Loucy (cell line): Measurements from ENCODE around the gene SPRYD3.

Experiments used
- H2AFZ ChIP-seq: fragments of 200-600 bp; sonication (generic); 2 replicates; pipeline ENCODE4 v1.6.0; 2016; ENCODE audit warnings: antibody characterized with exemption, mild to moderate bottlenecking, low read length, moderate library complexity
- H3F3A ChIP-seq: fragments of 200-600 bp; 2 replicates; pipeline ENCODE4 v1.6.0; 2016; ENCODE audit warnings: antibody characterized with exemption, low read depth, mild to moderate bottlenecking
- H3K27me3 ChIP-seq: fragments of 200-600 bp; sonication (generic); 2 replicates; pipeline ENCODE4 v1.6.1; 2014; ENCODE audit warnings: low read length, mild to moderate bottlenecking; ENCODE audit not compliant: insufficient read depth, poor library complexity, severe bottlenecking
- H3K36me3 ChIP-seq: fragments of 200-600 bp; sonication (generic); 2 replicates; pipeline ENCODE4 v1.6.1; 2016; ENCODE audit warnings: low read length; ENCODE audit not compliant: insufficient read depth
- H3K4me1 ChIP-seq: fragments of 200-600 bp; sonication (generic); 2 replicates; pipeline ENCODE4 v1.5.1; 2014; ENCODE audit warnings: low read length, mild to moderate bottlenecking; ENCODE audit not compliant: insufficient read depth, poor library complexity, severe bottlenecking
- H3K4me2 ChIP-seq: fragments of 200-600 bp; sonication (generic); 2 replicates; pipeline ENCODE4 v1.6.0; 2014; ENCODE audit warnings: antibody characterized with exemption, low read length, low read depth, mild to moderate bottlenecking; ENCODE audit not compliant: poor library complexity, severe bottlenecking
- H3K4me3 ChIP-seq: fragments of 200-600 bp; sonication (generic); 2 replicates; pipeline ENCODE4 v1.5.1; 2014; ENCODE audit warnings: low read length, mild to moderate bottlenecking, mixed read lengths; ENCODE audit not compliant: poor library complexity, severe bottlenecking
- H3K79me2 ChIP-seq: fragments of 200-600 bp; sonication (generic); 2 replicates; pipeline ENCODE4 v1.6.1; 2014; ENCODE audit warnings: low read length; ENCODE audit not compliant: insufficient read depth
- H3K9ac ChIP-seq: fragments of 200-600 bp; sonication (generic); 2 replicates; pipeline ENCODE4 v1.6.0; 2014; ENCODE audit warnings: mild to moderate bottlenecking, low read depth, low read length, moderate library complexity; ENCODE audit not compliant: poor library complexity, severe bottlenecking
- H3K9me2 ChIP-seq: fragments of 200-600 bp; sonication (generic); replicated peaks from 2 replicates; pipeline ENCODE4 v1.6.1; 2016; ENCODE audit warnings: low read depth, low read length, mixed read lengths
- H3K9me3 ChIP-seq: fragments of 200-600 bp; sonication (generic); 2 replicates; pipeline ENCODE4 v1.6.1; 2014; ENCODE audit warnings: mild to moderate bottlenecking, antibody characterized with exemption, low read length, low read depth; ENCODE audit not compliant: insufficient read depth
- H4K20me1 ChIP-seq: fragments of 200-600 bp; sonication (generic); 2 replicates; pipeline ENCODE4 v1.6.0; 2014; ENCODE audit warnings: antibody characterized with exemption, low read length, mild to moderate bottlenecking; ENCODE audit not compliant: insufficient read depth, poor library complexity, severe bottlenecking
- CTCF ChIP-seq: fragments of 200-600 bp; sonication (generic); conservative IDR thresholded peaks from 2 replicates; pipeline ENCODE4 v1.5.1; 2014; ENCODE audit warnings: mild to moderate bottlenecking, antibody characterized with exemption, low read length
- EZH2phosphoT487 ChIP-seq: fragments of 200-600 bp; IDR thresholded peaks from 2 replicates; pipeline ENCODE4 v1.6.1; 2018; ENCODE audit warnings: antibody characterized with exemption, mild to moderate bottlenecking, moderate library complexity, borderline replicate concordance

The SPRYD3 gene

GRCh38 chr12:53051881-53052412 is 27.2 kb downstream of the SPRYD3 start:
- Histone ChIP-seq H3K9me3 (no peaks in the 10 kb centered on the region), H3K4me2 (no peak overlapping the region), H3K9ac (no peak overlapping the region), H3K4me1 (peaks cover 14% of the 10 kb centered on the region), H3K36me3 (no peaks in the 10 kb centered on the region), H3K27me3 (no peaks in the 10 kb centered on the region), H4K20me1 (no peaks in the 10 kb centered on the region), H3K9me2 (no peaks in the 10 kb centered on the region), H3K4me3 (no peak overlapping the region), H2AFZ (no peak overlapping the region), H3K79me2 (no peaks in the 10 kb centered on the region), H3F3A (no peaks in the 10 kb centered on the region)
- TF ChIP-seq EZH2phosphoT487 (no peak), CTCF (no peak)

DNA sequence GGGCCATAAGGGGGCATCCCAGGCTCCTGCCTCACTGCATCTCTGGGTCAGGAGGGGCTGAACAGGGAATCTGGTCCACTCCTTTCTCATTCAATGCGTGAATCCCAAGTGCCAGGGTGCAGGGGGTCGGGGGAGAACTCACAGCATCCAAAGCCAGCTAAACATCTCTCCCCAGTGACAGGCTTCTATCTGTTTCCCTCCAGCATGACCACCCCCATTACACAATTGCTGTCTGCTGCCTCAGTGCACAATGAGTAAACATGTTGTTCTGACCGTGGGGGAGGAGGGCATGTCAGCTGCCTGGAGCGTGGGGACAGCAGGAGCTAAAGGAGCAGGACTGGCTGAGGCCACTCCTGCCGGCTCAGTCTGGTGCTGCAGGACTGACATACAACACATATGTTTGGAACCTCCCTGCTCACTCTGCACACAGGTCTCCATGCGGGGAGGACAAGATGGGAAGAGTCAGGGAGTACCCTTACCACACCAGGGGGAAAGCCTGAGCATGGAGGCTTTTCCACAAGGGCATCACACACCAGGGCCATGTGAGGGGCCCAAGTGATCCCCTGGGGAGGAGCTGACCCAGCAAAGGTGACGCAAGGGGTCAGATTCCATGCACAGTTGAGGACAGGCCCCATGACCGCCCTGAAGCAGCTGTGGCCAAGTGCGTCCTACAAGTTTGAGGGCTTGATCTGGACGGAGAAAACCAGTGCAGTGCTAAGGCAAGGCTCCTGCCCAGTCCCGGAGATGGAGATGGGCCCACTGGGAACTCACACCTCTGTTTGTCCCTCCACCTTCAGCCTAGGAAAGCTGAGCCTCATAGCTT is 27.9 kb downstream of the SPRYD3 start:
- TF ChIP-seq CTCF (no peak), EZH2phosphoT487 (no peak)
- no peak overlapping the region for H3K4me3 ChIP-seq
- no peaks in the 10 kb centered on the region for H4K20me1 ChIP-seq
- H3K4me1 ChIP-seq, result peaks cover 19% of the 10 kb centered on the region
- no peak overlapping the region for H3K9ac ChIP-seq
- no peaks in the 10 kb centered on the region for H3K9me2 ChIP-seq
- H3K4me2 ChIP-seq, result no peak overlapping the region
- no peaks in the 10 kb centered on the region for H3K27me3 ChIP-seq
- no peak overlapping the region for H2AFZ ChIP-seq
- no peaks in the 10 kb centered on the region for H3K9me3 ChIP-seq
- no peaks in the 10 kb centered on the region for H3K36me3 ChIP-seq
- no peaks in the 10 kb centered on the region for H3K79me2 ChIP-seq
- H3F3A ChIP-seq, result no peaks in the 10 kb centered on the region

- TF ChIP-seq CTCF (no peak), EZH2phosphoT487 (no peak)
- Histone ChIP-seq H2AFZ (no peak overlapping the region), H3K27me3 (no peaks in the 10 kb centered on the region), H3K9ac (no peak overlapping the region), H3K9me3 (no peaks in the 10 kb centered on the region), H3K9me2 (no peaks in the 10 kb centered on the region), H3K4me2 (no peak overlapping the region), H3K4me1 (peaks cover 16% of the 10 kb centered on the region), H3F3A (no peaks in the 10 kb centered on the region), H4K20me1 (no peaks in the 10 kb centered on the region), H3K36me3 (no peaks in the 10 kb centered on the region), H3K4me3 (no peak overlapping the region), H3K79me2 (no peaks in the 10 kb centered on the region)
These were observed 28.6 kb downstream of the SPRYD3 start for GRCh38 chr12:53050426-53051057.
